Colon (tissue), 2 donors: ENCODE measurements around the gene CRADD.
"Not testable (repeated sequence)": the region's sequence is repeated elsewhere in the genome, so short reads cannot be mapped to it uniquely, and the experiment has no call there.

ENCODE experiments used
- FAIRE-seq: peaks from 2 replicates; lab custom pipeline; 2012; peaks lifted over from hg19 to GRCh38; lab: Jason Lieb, UNC
- donor health status: control.
- donor health status: control.

The CRADD gene

DNA sequence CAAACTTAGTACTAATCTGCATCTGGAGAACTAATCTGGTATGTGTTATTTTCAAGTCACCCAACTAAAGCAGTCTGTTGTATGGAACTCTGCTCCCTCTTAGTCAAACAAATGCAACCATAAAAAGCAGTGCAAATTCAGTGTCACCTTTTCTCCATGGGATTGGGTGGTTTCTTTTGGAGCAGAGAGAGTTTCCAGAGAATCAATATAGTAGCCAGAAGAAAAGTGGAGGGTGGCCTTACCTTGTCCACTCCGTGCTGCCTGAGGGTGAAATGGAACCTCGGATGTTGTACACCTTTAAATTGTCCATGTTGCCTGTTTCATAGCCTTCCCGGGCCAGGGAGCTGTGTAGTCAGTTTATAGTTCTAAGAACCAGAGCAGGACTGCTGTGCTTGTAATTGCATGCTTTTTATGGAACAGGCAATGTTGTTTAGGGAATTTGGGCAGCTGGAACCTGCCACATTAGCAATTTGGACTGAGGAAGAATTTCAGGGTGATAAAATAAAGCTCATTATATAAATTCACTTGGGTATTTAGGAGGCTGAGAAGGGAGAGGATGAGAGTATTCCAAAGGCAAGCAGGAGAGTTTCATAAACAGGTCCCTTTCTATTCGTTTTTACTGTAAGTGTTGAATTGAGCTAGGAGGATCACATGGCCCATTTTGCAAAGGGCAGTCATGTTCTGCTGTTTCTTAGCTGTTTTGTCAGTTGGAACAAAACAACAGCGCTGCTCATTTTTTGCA, 60.5 kb downstream of the CRADD start:
- no peak for FAIRE-seq

- no peak for FAIRE-seq
Observed at GRCh38 chr12:93738199-93739058, 61.3 kb downstream of the CRADD start.

- no peak for FAIRE-seq
Observed at GRCh38 chr12:93740751-93741150, 63.6 kb downstream of the CRADD start.

DNA sequence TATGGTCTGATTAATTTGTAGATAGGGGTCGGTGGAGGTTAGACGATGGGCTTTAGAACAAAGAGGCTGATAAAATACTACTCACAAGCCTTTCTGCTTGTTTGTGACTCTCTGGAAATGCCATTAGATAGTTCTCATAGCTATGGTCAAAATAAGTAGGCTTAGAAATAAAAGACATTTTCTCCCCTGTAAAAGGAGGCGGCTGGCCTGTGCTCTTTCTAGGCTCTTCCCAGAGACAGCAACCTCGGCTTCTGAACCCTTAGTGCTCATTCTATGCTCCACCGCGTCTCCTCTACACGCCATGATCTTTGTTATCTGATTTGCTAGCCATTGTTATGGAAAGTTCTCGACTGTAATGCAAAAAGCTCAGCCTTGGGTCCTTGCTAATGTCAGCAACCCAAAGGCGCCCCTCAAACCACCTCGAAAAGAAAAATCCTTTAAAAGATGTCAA, 64.5 kb downstream of the CRADD start:
- FAIRE-seq: no peak

GRCh38 chr12:93742110-93742934, 65.1 kb downstream of the CRADD start:
- FAIRE-seq: no peak

DNA sequence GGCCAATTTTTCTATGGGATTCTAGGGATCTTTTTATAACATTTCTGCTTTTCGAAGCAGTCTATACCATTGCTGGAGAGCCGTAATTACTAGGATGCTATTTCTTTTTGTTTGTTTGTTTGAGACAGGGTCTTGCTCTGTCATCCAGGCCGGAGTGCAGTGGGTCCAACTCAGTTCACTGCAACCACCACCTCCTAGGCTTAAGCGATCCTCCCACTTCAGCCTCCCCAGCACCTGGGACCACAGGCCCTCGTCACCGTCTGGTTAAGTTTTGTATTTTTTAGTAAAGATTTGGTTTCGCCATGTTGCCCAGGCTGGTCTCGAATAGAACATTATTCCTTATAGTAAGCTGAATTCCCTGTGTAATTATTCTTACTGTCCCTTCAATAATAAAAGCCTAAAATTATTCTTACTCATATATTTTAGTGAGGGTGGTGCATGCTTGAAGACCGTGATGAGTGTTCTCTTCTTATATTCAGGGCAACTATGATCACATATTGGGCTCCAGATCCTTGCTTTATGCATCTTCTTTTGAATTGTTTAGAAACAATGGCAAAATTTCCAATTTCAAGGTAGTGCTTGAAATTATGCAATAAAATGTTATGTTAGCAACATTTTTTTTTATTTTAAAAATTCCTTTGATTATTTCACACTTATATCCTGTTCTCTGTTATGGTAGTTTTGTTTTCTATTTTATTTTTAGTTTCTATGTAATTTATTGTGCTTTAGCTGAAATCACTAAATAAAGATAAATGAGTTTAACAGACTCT, 66.2 kb downstream of the CRADD start:
- no peak for FAIRE-seq

- FAIRE-seq: no peak
Observed at GRCh38 chr12:93743999-93744689, 67.0 kb downstream of the CRADD start.

DNA sequence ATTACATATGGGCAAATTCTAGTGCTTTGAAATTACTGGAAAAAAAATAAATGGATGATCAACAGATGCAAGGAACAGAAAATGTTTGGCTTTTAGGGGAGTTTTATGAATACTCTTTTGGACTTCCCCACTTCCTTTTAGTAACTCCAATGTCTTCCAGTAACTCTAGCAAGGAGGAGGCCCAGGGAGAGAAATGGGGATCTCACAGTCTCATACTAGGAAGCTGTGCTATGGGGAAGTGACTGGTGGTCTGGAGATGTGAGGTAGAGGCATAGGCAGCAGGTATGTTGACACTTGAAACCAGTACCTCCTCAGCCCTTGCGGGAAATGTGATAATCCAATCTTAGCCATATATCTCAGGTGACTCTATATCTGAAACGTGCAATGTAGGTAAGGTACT, 68.1 kb downstream of the CRADD start:
- no peak for FAIRE-seq

GRCh38 chr12:93746572-93747168, 69.5 kb downstream of the CRADD start:
- FAIRE-seq: no peak

- FAIRE-seq: no peak
Observed at GRCh38 chr12:93748672-93749383, 71.7 kb downstream of the CRADD start.

- FAIRE-seq: no peak
Observed at GRCh38 chr12:93749515-93749914, 72.3 kb downstream of the CRADD start.

DNA sequence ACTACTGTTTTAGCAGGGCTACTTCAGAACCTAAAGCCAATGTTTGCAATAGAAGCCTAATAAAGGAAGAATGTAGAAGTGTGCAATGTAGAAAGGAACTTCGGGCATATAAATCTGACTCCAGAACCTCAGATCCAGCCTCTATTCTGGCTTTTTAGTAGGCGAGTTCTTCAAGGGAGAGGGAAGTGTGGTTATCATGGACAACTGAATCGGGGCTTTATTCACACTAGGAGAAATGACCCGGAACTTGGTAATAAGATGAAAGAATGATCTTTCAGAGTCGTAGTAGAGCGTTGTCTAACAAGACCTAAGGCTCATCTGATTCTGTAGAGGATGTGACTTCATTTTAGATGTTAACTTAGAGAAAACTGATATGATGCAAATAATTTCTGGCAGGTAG, 72.9 kb downstream of the CRADD start:
- no peak for FAIRE-seq

DNA sequence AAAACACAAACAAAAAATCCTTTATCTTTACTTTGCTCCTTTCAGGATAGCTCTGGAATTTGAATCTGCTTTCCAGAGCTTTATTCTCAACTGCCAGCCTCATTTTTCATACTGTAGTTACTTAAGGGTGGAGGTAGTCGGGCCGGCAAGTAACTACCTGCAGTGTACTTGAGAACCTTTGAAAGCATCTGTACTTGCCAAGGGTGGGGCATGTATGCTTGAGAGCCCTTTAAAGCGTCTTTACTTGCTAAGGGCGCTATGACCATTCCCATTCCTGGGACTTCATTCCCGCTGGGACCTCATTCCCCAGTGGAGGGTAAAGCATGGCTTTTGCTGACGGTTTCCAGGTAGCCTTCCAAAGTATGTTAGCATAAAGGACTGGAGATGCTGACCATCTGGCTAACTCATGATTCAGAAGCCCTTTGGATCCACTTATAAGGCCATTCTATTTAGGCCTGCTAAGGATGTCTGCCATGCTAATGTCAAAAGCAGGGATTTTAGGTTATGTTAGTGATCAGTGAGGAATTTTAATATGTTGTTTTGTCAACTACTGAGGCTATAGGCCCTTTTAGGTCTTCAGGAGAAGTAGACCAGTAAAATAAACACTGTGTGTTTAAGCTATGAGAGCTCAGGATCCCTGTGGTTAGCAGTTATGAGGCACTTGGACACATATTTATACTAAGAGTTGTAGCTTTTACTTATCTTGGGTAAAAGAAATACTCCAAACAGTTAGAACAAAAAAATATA, 74.9 kb downstream of the CRADD start:
- FAIRE-seq: no peak

GRCh38 chr12:93753285-93753684, 76.1 kb downstream of the CRADD start:
- no peak for FAIRE-seq

GRCh38 chr12:93753838-93754429, 76.8 kb downstream of the CRADD start:
- FAIRE-seq: no peak

- FAIRE-seq: not testable (repeated sequence)
Observed at GRCh38 chr12:93754859-93755258, 77.7 kb downstream of the CRADD start.

GRCh38 chr12:93756288-93756687, 79.1 kb downstream of the CRADD start:
- no peak for FAIRE-seq

GRCh38 chr12:93757792-93758694, 80.9 kb downstream of the CRADD start:
- peak; percentile 78 for FAIRE-seq
